GM19025 (cell line): ENCODE data around the gene COL4A2.

Experiments used
- ATAC-seq: cut with Tn5 transposase; IDR thresholded peaks from one replicate; pipeline ENCODE4 v1.9.1; 2021; ENCODE audit warnings: mild to moderate bottlenecking, low read depth, moderate library complexity; ENCODE audit not compliant: unreplicated experiment

COL4A2 gene

DNA sequence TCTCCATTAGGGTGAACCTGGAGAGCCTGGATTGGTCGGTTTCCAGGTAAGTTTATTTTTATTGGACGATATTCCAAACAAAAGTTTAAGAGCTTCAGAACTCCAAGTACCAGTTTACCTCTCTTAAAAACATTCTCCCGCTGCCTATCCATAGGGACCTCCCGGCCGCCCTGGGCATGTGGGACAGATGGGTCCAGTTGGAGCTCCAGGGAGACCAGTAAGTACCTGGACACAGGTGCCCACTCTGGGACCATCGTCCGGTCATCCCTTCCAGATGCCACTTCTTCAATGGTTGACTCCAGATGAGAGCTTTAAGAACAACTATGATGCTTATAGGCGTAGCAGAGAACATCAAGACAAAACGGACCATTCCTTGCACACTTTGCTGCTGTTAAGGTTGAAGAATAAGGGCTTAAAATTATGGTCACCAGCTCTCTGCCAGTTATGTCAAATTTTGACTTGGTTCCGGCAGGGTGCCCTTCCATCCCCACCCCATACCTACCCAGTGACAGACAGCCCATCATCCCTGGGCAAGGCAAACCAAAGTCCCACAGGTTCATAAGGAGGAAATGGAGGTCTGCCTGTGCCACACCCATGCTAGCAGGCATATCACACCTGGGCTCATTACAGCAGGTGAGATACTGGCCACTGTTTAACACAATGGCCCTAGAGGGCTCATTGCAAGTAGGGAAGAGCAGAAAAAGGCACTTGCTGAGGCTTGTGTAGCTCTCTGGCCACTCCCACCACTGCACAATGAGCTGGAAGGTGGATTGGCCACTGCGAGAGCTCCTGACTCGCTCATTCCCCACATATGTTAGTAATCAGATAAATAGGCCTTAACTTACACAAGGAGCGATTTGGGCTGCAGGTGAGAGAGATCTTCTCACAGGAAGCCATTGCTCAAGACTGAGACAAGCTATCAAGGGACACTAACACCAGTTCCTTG is 123.6 kb downstream of the COL4A2 start:
- ATAC-seq = no peak

GRCh38 chr13:110431425-110432294 is 124.6 kb downstream of the COL4A2 start:
- ATAC-seq = no peak

- no peak for ATAC-seq
Observed at GRCh38 chr13:110432522-110432921, 125.4 kb downstream of the COL4A2 start.

GRCh38 chr13:110433014-110433413 is 125.9 kb downstream of the COL4A2 start:
- no peak for ATAC-seq

- ATAC-seq = no peak
Observed at GRCh38 chr13:110434629-110435028, 127.5 kb downstream of the COL4A2 start.

GRCh38 chr13:110435331-110435730 is 128.2 kb downstream of the COL4A2 start:
- ATAC-seq = no peak

DNA sequence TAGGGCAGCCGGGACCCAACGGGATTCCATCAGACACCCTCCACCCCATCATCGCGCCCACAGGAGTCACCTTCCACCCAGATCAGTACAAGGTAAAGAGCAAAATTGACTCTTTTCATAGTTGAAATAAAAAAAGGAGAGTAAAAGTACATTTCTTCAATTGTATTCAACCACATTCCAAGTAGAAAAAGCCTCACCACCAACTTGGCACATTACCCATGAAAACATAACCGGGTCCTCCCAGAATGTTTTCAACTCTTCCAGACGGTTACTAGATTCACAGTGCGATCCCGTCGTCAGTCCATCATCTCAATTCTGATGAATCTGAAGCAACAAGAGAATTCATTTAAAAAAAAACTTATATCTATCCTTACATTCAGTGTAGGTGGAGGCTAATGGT is 129.2 kb downstream of the COL4A2 start:
- no peak for ATAC-seq

DNA sequence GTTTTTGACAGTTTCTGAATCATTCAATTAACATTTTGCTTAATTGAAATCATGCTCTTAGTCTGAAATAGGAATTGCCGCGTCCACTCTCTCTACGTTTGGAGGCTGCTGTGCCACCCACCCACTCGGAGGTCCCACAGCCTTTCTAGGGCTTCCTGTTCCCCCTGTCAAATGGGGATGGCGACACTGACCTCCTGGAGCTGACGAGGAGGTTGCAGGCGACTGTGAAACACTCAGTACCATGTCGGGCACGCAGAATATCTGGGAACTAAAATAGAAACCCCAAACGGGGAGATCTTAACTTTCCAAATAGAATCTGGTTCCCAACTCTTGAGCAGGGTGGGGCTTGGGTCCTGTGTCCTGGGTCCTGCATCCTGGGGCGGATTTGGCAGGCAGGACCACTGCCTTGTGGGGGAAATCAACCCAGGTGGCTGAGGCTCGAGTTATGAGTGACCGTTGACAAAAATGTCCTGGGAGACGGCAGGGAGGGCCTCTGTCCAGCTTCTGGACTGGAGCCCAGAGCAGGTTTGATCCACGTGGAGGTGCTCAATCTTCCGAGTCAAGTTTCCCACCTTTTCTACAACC is 129.8 kb downstream of the COL4A2 start:
- ATAC-seq = no peak

DNA sequence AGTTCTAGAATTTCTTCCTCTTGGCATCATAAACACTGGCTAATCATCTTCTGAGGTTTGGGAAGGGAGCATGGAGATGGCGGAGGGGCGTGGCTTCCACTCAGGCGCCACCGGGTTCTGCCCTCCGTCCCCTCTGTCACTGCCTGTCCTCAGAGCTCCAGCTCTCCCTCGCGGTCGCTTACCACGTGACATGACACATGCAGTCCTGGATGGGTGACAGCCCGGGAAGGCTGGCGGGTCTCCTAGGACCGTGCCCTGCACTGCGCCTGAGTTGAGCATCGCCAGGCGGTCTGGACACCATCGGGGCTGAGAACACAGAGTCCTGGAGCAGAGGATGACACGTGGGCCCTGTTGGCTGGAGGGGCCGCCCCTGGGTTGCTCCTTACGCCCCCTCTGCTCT is 131.1 kb downstream of the COL4A2 start:
- ATAC-seq = no peak

DNA sequence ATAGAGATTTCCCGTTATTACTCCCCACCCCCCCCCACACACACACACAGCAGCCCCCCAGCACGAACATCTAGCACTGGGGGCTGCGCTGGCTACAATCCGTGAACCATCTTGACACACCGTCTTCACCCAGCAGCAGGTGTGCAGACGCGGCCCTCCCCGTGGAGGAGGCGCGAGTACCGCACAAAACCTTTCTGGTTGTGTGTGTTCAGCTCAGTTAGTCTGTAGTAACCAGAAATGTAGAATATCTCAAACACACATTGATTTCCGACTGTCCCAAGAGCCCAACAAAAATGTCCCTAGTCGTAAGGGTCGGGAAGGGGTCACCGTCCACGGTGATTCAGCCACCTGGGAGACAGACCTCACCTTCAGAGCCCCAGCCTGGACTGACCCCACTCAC is 131.7 kb downstream of the COL4A2 start:
- no peak for ATAC-seq

GRCh38 chr13:110440946-110441731 is 134.1 kb downstream of the COL4A2 start:
- ATAC-seq = no peak

DNA sequence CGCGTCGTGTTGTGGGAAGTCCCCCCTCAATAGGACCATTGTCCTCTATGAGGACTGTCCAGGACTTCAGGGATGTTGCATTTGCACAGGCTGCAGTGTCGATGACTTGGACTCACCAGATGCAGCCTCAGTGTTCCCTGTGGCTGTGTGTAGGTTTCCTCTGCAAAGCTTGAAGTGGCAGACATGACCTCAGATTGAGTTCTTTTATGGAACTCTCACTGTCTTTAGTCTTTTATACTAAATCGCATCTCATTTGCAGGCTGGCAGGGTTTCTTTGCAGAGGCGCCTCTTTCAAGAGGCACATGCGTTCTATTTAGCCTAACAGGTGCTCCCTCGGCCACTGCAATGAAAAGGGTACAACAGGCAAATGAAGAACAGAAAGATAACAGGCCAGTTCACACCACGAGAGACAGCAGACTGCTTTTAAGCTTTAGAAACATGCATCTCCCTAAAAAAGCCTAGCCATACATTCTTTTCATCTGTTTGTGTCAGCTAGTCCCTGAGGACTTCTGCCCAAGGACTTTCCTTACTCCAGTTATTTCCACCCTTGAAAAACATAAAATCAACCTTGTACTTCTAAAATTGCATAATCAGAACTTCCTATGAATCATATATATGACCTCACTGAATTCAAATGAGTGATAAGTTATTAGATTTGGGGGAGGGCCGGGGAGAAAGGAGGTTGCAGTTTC is 136.0 kb downstream of the COL4A2 start:
- no peak for ATAC-seq

GRCh38 chr13:110443622-110444225 is 136.6 kb downstream of the COL4A2 start:
- ATAC-seq = peak; percentile 41

DNA sequence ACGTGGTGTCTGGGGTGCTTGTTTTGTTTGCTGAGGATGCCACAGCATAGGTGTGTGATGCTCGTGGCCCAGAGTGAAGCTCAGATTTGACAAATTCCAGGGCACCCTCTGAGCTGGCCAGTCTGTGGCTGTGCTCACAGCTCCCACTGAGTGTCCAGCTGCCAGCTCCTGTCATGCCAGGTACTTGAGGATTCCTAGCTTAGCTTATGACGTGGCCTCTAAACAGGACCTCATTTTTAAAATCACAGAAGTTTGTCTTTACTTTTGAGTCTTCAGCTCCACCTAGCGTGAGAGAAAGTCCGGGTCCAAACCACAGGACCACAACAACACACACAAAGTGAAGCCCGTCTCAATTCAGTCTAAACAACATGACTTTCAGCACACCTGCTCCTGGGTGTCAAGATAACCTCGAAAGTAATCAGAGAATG is 137.2 kb downstream of the COL4A2 start:
- ATAC-seq = peak; percentile 33

- peak; percentile 25 for ATAC-seq
Observed at GRCh38 chr13:110445183-110445582, 138.1 kb downstream of the COL4A2 start.

- no peak for ATAC-seq
Observed at GRCh38 chr13:110445722-110446574, 138.9 kb downstream of the COL4A2 start.

DNA sequence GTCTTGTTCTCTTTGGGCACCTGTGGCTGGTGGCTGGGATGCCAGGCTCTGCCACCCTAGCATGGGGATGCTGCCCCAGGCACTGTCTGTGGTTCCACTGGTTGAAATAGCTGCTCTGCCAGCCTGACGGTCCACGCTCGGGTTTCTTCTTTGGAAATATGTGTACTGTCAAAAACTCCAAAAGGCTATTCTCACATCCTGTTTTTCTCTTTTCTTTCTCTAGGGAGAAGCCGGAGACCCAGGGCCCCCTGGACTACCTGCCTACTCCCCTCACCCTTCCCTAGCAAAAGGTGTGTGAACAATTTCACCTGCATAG is 139.4 kb downstream of the COL4A2 start:
- ATAC-seq = no peak

DNA sequence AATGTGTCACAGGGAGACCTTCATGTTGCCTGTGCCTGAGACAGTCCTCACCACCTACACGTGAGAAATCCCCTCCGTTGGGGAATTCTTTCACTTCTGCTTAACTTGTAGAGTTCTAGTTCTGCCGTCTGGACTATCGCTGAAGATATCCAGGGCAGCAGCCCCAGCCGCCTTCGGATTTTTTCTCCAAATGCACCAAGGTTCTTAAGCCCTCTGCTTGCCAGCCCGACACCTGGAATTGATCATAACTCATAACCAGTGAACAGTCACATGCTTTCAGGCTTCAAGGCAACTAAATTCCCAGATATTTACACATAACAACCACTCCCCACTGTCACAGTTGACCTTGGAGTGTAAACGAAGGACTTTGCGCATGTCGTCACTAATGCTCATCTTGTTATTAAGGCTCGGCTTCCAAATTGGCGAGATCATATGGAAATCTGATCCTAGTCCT is 140.0 kb downstream of the COL4A2 start:
- ATAC-seq = peak; percentile 47
